ENCODE results near the gene CCS.
"Not testable (repeated sequence)": the region's sequence is repeated elsewhere in the genome, so short reads cannot be mapped to it uniquely, and the experiment has no call there.

Gene CCS

GRCh38 chr11:66561178-66561974, 31.6 kb upstream of the CCS start:
- DNase-seq (ENCODE audit: low read depth in 1 of 2, low spot score in 1 of 2): no peak

GRCh38 chr11:66561975-66562248, 31.1 kb upstream of the CCS start:
- DNase-seq (ENCODE audit: low read depth in 1 of 2, low spot score in 1 of 2): no peak

- DNase-seq (ENCODE audit: low read depth in 1 of 2, low spot score in 1 of 2): no peak
Observed at GRCh38 chr11:66562275-66562674, 30.7 kb upstream of the CCS start.

- DNase-seq (ENCODE audit: low read depth in 1 of 2, low spot score in 1 of 2): no peak
Observed at GRCh38 chr11:66562907-66563583, 29.9 kb upstream of the CCS start.

- DNase-seq (ENCODE audit: low read depth in 1 of 2, low spot score in 1 of 2): no peak
Observed at GRCh38 chr11:66563832-66564231, 29.2 kb upstream of the CCS start.

- no peak for DNase-seq (ENCODE audit: low read depth in 1 of 2, low spot score in 1 of 2)
Observed at GRCh38 chr11:66564538-66564937, 28.4 kb upstream of the CCS start.

- DNase-seq (ENCODE audit: low read depth in 1 of 2, low spot score in 1 of 2): no peak
Observed at GRCh38 chr11:66564984-66565383, 28.0 kb upstream of the CCS start.

- no peak for DNase-seq (ENCODE audit: low read depth in 1 of 2, low spot score in 1 of 2)
Observed at GRCh38 chr11:66566221-66566620, 26.8 kb upstream of the CCS start.

- no peak for DNase-seq (ENCODE audit: low read depth in 1 of 2, low spot score in 1 of 2)
Observed at GRCh38 chr11:66567787-66568123, 25.2 kb upstream of the CCS start.

- DNase-seq (ENCODE audit: low read depth in 1 of 2, low spot score in 1 of 2): peak; percentile 45 to 60
Observed at GRCh38 chr11:66568124-66568916, 24.7 kb upstream of the CCS start, which contains the start of gene CTSF. Gene CTSF (minus strand): TSS chr11:66568606. CDS start chr11:66568486, 120 bp downstream.

GRCh38 chr11:66569076-66569475, 23.9 kb upstream of the CCS start:
- DNase-seq (ENCODE audit: low read depth in 1 of 2, low spot score in 1 of 2): no peak

GRCh38 chr11:66570079-66570849, 22.7 kb upstream of the CCS start:
- DNase-seq (ENCODE audit: low read depth in 1 of 2, low spot score in 1 of 2): no peak

GRCh38 chr11:66570850-66571180, 22.2 kb upstream of the CCS start:
- DNase-seq (ENCODE audit: low read depth in 1 of 2, low spot score in 1 of 2): no peak

GRCh38 chr11:66579017-66579606, 13.9 kb upstream of the CCS start:
- DNase-seq (ENCODE audit: low read depth in 1 of 2, low spot score in 1 of 2): peak; percentile 59 to 65

GRCh38 chr11:66580803-66581202, 12.2 kb upstream of the CCS start:
- DNase-seq (ENCODE audit: low read depth in 1 of 2, low spot score in 1 of 2): no peak

GRCh38 chr11:66581261-66581660, 11.7 kb upstream of the CCS start:
- no peak for DNase-seq (ENCODE audit: low read depth in 1 of 2, low spot score in 1 of 2)

GRCh38 chr11:66582565-66583147, 10.3 kb upstream of the CCS start:
- not testable (repeated sequence) for DNase-seq (ENCODE audit: low read depth in 1 of 2, low spot score in 1 of 2)

GRCh38 chr11:66585447-66585846, 7.5 kb upstream of the CCS start:
- DNase-seq (ENCODE audit: low read depth in 1 of 2, low spot score in 1 of 2): not testable (repeated sequence)

GRCh38 chr11:66586136-66586535, 6.8 kb upstream of the CCS start:
- no peak for DNase-seq (ENCODE audit: low read depth in 1 of 2, low spot score in 1 of 2)

GRCh38 chr11:66589315-66589714, 3.7 kb upstream of the CCS start:
- DNase-seq (ENCODE audit: low read depth in 1 of 2, low spot score in 1 of 2): not testable (repeated sequence)
